Measurements from ENCODE around the gene EDEM1. TPM values are rescaled to one million over a fixed set of nuclear protein-coding genes. Genes with fewer than 3 reads are reported as not detected.

Gene EDEM1
- total and polyA plus RNA-seq, 10 of the 15 experiments (the other 5 are each of a cell fraction or from before 2014, with no cell fraction given), result 18.9 to 138 (median 57.5) TPM

DNA sequence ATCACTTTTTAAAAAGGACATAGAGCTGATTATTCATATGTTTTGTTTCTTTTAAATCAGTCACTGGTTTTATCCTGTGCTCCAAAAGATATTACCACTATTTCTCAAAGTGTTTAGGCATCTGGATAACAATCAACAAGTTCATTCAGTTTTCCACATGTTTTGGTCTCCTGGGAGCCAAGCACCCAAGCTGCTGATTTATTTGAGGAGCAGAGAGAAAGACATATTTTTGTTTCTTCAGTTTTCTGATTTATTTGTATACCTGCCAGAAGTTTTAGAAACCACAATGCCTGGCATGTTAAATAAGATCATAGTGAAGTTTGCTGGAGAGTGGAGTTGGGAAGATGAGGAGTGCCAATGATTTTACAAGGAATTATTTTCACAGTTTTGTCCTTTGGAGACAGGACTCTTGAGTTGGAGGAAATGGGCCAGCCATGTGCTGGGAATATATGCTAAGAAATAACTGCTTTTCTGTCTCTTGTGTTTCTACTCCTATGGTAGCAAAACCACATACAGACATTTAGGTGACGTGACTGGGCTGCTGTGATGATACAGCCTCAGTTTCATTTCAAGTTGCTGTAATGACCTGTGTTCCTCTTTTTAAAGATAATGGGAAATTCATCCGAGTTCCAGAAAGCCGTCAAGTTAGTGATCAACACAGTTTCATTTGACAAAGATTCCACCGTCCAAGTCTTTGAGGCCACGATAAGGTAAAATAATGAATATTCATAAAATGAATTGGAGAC lies 11.7 kb downstream of the EDEM1 start:
- intact Hi-C loops (cut with micrococcal nuclease; ENCODE audit: unreplicated experiment), result loop anchor here (5.0 to 10.0 kb wide), 2 partner anchors 184 to 352 kb away; no protein-coding TSS in a partner anchor
- ChIA-PET CTCF (interaction anchor here (1.6 to 18.8 kb wide), 4 partner anchors 10 to 75 kb away, joined by 7 to 163 read pairs (median 39); partner anchors contain the start of gene EDEM1), RAD21 (ENCODE audit: unreplicated experiment) (interaction anchor here (0.7 to 9.1 kb wide), 6 partner anchors 11 to 262 kb away, joined by 3 to 93 read pairs (median 14); partner anchors contain the start of gene EDEM1), POLR2A (interaction anchor here (0.6 to 8.0 kb wide), 5 partner anchors 12 to 606 kb away, joined by 3 to 68 read pairs (median 4); partner anchors contain the start of gene EDEM1), SMC1A (ENCODE audit: uncharacterized antibody, unreplicated experiment) (interaction anchor here (1.0 to 20.1 kb wide), 6 partner anchors 14 to 99 kb away, joined by 3 to 284 read pairs (median 17); partner anchors contain the start of gene EDEM1)
- peaks cover 76% of the 10 kb centered on the region for H3K79me2 ChIP-seq (ENCODE audit: control insufficient read depth, insufficient read depth, low read length)
- DNase-seq (ENCODE audit: low read depth, low spot score) (no peak), FAIRE-seq (no peak), ATAC-seq (peak; percentile 45)
- H3K36me3 ChIP-seq (ENCODE audit: control insufficient read depth in 2 of 2, insufficient read depth in 2 of 2, low read length in 1 of 2), result peaks cover 6 to 59% of the 10 kb centered on the region in 2 experiments
- peaks cover 58% of the 10 kb centered on the region for H3K4me1 ChIP-seq (ENCODE audit: control insufficient read depth, insufficient read depth, low read length)
- H3K9me3 ChIP-seq (replicated peaks; ENCODE audit: control insufficient read depth, insufficient read depth, low read length), result no peaks in the 10 kb centered on the region
- H2AFZ ChIP-seq (ENCODE audit: control insufficient read depth, low read depth, low read length), result no peak overlapping the region; the same call in 1 of the 2 replicates
- peak overlapping the region; percentile 18; the same call in 1 of the 2 replicates for H3K4me3 ChIP-seq
- no peaks in the 10 kb centered on the region for H4K20me1 ChIP-seq (ENCODE audit: control insufficient read depth, insufficient read depth)
- WGBS (ENCODE audit: insufficient coverage, insufficient replicate concordance, low lambda C conversion rate, missing lambda C conversion rate), result 9% methylated on average over 5 of the region's 5 CpGs
- no peaks in the 10 kb centered on the region for H3K27me3 ChIP-seq (replicated peaks in 1 of 2; ENCODE audit: control insufficient read depth in 2 of 2, insufficient read depth in 2 of 2, low read length in 1 of 2)
- BruUV-seq (replicated peaks), result no TSS peak
- H3K9ac ChIP-seq (ENCODE audit: control insufficient read depth, insufficient read depth, low read length), result peak overlapping the region; percentile 61
- peak overlapping the region; percentile 82 for H3K4me2 ChIP-seq (ENCODE audit: control insufficient read depth, insufficient read depth)
- peak overlapping the region; percentile 94 for H3K27ac ChIP-seq (ENCODE audit: control insufficient read depth, insufficient read depth)
- in situ Hi-C loops (cut with MboI), result loop anchor here (5.0 to 10.0 kb wide), 3 partner anchors 222 to 694 kb away; partner anchors contain the start of gene BHLHE40
- peak in 1 of 2 experiments; percentile 45; a peak in 1 of 4 replicates for TF ChIP-seq BHLHE40 (IDR thresholded peaks at IDR 0.05; ENCODE audit: borderline replicate concordance in 1 of 2, low read depth in 2 of 2, low read length in 1 of 2)
- TF ChIP-seq TCF12 (IDR thresholded peaks at IDR 0.05; ENCODE audit: low read depth, low read length), result no peak
- peak; percentile 49; the same call in 1 of the 2 replicates for TF ChIP-seq RELB (IDR thresholded peaks at IDR 0.05; ENCODE audit: low read depth)
- TF ChIP-seq RCOR1 (conservative IDR thresholded peaks at IDR 0.05; ENCODE audit: low read depth, low read length), result no peak
- TF ChIP-seq RAD51 (IDR thresholded peaks at IDR 0.05), result peak; percentile 10; the same call in 1 of the 2 replicates
- TF ChIP-seq NR2F1 (conservative IDR thresholded peaks at IDR 0.05), result no peak
- TF ChIP-seq GATAD2B (conservative IDR thresholded peaks at IDR 0.05; ENCODE audit: low read depth), result 0 out of 2 replicates have a peak, but pooled peaks have one; percentile 35
- TF ChIP-seq MEF2A (IDR thresholded peaks at IDR 0.05; ENCODE audit: insufficient read depth, low read depth, low read length), result 0 out of 2 replicates have a peak, but pooled peaks have one; percentile 9
- peak; percentile 50; the same call in 1 of the 2 replicates for TF ChIP-seq TCF7 (IDR thresholded peaks at IDR 0.05; ENCODE audit: borderline replicate concordance)
- no peak for TF ChIP-seq E2F4 (IDR thresholded peaks at IDR 0.05; ENCODE audit: low read depth, low read length)
- peak; percentile 96 for TF ChIP-seq CREB1 (IDR thresholded peaks at IDR 0.05; ENCODE audit: low read depth)
- TF ChIP-seq, protein P1, sequence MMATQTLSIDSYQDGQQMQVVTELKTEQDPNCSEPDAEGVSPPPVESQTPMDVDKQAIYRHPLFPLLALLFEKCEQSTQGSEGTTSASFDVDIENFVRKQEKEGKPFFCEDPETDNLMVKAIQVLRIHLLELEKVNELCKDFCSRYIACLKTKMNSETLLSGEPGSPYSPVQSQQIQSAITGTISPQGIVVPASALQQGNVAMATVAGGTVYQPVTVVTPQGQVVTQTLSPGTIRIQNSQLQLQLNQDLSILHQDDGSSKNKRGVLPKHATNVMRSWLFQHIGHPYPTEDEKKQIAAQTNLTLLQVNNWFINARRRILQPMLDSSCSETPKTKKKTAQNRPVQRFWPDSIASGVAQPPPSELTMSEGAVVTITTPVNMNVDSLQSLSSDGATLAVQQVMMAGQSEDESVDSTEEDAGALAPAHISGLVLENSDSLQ (IDR thresholded peaks at IDR 0.05), result peak; percentile 22; the same call in 1 of the 2 replicates
- TF ChIP-seq EGR1 (IDR thresholded peaks at IDR 0.05; ENCODE audit: borderline replicate concordance in 1 of 2, low read depth in 2 of 2, low read length in 2 of 2), result no peak
- no peak for TF ChIP-seq KDM1A (IDR thresholded peaks at IDR 0.05; ENCODE audit: borderline replicate concordance)
- TF ChIP-seq SMAD5 (IDR thresholded peaks at IDR 0.05; ENCODE audit: low read depth), result no peak
- TF ChIP-seq NFIC (IDR thresholded peaks at IDR 0.05; ENCODE audit: low read depth, low read length), result peak; percentile 75; the same call in 1 of the 2 replicates
- TF ChIP-seq RAD21 (IDR thresholded peaks at IDR 0.05; ENCODE audit: insufficient read depth, low read depth, low read length), result no peak
- TF ChIP-seq ETV6 (conservative IDR thresholded peaks at IDR 0.05 in 1 of 2, IDR thresholded peaks at IDR 0.05 in 1 of 2; ENCODE audit: borderline replicate concordance in 1 of 2, low read depth in 1 of 2), result no peak
- TF ChIP-seq ZNF217 (IDR thresholded peaks at IDR 0.05), result no peak

Measured in GM12878 (cell line).